Activated T-cell treated with anti-CD3 and anti-CD28 coated beads for 48 hours (primary cell): ENCODE measurements around the gene FITM1.
A peak's percentile ranks its signal among the peaks of the same experiment; 100 is the strongest.

Experiments
- DNase-seq: peaks from one replicate; pipeline ENCODE4 v3.0.0-alpha.2; 2020; ENCODE audit warnings: low read depth

FITM1 gene

GRCh38 chr14:24160850-24161804, 30.7 kb downstream of the FITM1 start, which contains the start of gene IRF9:
IRF9 (plus strand) TSS chr14:24161265; CDS start chr14:24162145, 880 bp downstream.
- peak; percentile 96 for DNase-seq

DNA sequence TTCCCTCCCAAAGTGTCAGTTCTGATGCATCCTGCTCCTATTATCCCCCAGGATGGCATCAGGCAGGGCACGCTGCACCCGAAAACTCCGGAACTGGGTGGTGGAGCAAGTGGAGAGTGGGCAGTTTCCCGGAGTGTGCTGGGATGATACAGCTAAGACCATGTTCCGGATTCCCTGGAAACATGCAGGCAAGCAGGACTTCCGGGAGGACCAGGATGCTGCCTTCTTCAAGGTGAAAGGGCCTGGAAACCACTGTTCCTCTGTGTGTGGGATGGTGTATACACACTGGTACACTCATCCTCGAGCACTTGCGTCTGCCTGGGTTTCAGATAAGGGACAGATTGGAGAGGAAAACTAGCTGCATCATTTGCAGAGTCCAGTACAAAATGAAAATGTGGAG, 31.6 kb downstream of the FITM1 start:
- DNase-seq: no peak

DNA sequence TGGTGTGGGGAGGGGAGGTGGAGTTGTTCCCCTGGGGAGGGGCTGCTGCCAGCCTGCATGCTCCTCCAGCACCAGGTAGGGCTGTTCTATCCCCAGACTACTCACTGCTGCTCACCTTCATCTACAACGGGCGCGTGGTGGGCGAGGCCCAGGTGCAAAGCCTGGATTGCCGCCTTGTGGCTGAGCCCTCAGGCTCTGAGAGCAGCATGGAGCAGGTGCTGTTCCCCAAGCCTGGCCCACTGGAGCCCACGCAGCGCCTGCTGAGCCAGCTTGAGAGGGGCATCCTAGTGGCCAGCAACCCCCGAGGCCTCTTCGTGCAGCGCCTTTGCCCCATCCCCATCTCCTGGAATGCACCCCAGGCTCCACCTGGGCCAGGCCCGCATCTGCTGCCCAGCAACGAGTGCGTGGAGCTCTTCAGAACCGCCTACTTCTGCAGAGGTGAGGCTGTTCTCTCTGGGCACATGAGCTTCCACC, 34.1 kb downstream of the FITM1 start:
- DNase-seq: no peak

- DNase-seq: no peak
Observed at GRCh38 chr14:24165785-24166184, 35.3 kb downstream of the FITM1 start.

GRCh38 chr14:24167469-24168114, 37.1 kb downstream of the FITM1 start:
- no peak for DNase-seq

- peak; percentile 72 for DNase-seq
Observed at GRCh38 chr14:24171422-24172260, 41.2 kb downstream of the FITM1 start, which contains the start of gene REC8. REC8 (plus strand) TSS chr14:24172080; CDS start chr14:24172553, 473 bp downstream.

- no peak for DNase-seq
Observed at GRCh38 chr14:24172261-24172860, 41.9 kb downstream of the FITM1 start.

GRCh38 chr14:24172871-24173281, 42.4 kb downstream of the FITM1 start:
- DNase-seq: no peak

DNA sequence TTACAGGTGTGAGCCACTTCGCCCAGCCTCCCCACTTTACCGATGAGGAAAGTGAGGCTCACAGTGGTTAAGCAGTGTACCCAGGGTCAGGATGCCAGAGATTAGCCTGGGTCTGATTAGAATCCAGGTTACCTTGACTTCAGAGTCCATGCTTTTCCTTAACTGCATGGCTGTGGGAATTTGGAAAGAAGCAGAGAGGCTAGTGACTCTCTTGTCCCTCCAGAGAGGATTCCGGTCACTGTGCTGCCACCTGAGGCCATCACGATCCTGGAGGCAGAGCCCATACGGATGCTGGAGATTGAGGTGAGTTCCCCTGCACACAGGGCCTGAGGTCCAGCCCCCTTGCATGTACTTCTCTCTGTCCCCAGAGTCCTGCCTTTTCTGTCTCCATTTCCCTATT, 46.1 kb downstream of the FITM1 start:
- DNase-seq: no peak

GRCh38 chr14:24177041-24177825, 46.8 kb downstream of the FITM1 start:
- no peak for DNase-seq

DNA sequence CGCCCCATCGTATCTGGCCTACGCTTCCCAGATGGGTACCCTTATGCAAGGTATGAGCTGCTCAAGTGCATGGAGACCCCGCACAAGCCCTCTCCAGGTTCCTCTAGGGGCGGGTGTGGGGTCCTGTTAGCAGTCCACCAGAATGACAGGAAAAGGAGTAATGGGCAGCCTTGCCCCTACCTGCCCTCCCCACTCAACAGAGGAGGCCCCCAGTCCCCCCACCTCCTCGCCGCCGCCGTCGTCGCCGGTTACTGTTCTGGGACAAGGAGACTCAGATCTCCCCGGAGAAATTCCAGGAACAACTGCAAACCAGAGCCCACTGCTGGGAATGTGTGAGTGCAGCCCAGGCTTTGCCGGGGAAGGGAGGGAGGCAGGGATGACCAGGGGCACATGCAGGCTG, 47.4 kb downstream of the FITM1 start:
- DNase-seq: no peak

GRCh38 chr14:24178399-24179178, 48.1 kb downstream of the FITM1 start:
- DNase-seq: no peak

DNA sequence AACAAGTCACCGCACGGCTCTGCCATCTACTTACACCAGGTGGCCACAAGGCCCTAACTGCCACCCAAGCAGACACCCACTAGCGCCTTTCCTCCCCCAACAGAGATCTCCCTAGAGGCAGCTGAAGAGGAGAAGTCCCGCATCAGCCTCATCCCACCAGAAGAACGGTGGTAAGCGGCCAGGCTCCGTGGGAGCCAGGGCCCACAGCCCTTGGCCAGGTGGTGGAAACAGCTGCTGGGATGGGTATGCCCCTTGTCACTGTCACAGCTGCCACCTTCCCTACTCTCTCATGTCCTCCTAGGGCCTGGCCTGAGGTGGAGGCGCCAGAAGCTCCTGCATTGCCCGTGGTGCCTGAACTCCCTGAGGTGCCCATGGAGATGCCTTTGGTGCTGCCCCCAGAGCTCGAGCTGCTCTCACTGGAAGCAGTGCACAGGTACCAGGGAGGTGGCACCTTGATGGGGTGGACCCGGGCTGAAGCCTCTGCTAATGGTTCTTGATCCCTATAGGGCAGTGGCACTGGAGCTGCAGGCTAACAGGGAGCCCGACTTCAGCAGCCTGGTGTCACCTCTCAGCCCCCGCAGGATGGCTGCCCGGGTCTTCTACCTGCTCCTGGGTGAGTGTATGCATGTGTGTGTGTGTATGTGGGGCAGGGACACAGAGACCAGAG, 49.0 kb downstream of the FITM1 start:
- DNase-seq: no peak

- DNase-seq: no peak
Observed at GRCh38 chr14:24179961-24180796, 49.7 kb downstream of the FITM1 start.

- no peak for DNase-seq
Observed at GRCh38 chr14:24181371-24182077, 51.1 kb downstream of the FITM1 start.
